ENCODE data around the gene ADSS1. TPM values are rescaled to one million over a fixed set of nuclear protein-coding genes. Genes with fewer than 3 reads are reported as not detected.

The ADSS1 gene
- total RNA-seq, 3 donors from 2014 or later, result 6.9 to 13.0 (median 7.3) TPM

DNA sequence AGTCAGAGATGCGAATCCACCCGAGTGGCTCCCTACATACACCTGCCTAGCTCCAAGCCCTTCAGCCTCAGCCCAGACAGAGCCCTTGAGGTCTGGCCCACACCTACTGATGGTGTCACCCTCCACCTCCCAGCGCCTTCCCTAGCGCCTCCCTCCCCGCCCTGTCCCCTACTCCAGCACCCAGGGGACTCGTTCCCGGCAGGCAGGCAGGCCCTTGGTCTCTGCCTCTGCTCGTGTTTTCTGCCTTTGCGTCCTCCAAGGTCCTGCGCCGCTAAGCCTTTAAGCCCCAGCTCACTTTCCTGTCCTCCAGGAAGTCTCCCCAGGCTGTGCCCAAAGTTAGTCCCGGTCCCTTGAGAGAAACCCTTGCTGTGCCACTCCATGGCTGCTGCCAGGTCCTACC lies 21.9 kb upstream of the ADSS1 start:
- no peaks in the 10 kb centered on the region for H3K27me3 ChIP-seq
- peaks cover 11 to 13% of the 10 kb centered on the region in 2 donors for H3K4me1 ChIP-seq
- intact Hi-C loops (cut with DNase I; ENCODE audit: low total_unique reads), result loop anchor here (10.0 kb wide), 1 partner anchor 47 kb away; no protein-coding TSS in a partner anchor
- TF ChIP-seq, protein P1, sequence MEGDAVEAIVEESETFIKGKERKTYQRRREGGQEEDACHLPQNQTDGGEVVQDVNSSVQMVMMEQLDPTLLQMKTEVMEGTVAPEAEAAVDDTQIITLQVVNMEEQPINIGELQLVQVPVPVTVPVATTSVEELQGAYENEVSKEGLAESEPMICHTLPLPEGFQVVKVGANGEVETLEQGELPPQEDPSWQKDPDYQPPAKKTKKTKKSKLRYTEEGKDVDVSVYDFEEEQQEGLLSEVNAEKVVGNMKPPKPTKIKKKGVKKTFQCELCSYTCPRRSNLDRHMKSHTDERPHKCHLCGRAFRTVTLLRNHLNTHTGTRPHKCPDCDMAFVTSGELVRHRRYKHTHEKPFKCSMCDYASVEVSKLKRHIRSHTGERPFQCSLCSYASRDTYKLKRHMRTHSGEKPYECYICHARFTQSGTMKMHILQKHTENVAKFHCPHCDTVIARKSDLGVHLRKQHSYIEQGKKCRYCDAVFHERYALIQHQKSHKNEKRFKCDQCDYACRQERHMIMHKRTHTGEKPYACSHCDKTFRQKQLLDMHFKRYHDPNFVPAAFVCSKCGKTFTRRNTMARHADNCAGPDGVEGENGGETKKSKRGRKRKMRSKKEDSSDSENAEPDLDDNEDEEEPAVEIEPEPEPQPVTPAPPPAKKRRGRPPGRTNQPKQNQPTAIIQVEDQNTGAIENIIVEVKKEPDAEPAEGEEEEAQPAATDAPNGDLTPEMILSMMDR (IDR thresholded peaks at IDR 0.05), result no peak
- no peak for TF ChIP-seq POLR2A (IDR thresholded peaks at IDR 0.05)
- TF ChIP-seq POLR2AphosphoS5 (IDR thresholded peaks at IDR 0.05), result no peak
- H3K36me3 ChIP-seq, result peaks cover 4% of the 10 kb centered on the region
- H3K9me3 ChIP-seq, result no peaks in the 10 kb centered on the region
- no peak for DNase-seq (ENCODE audit: low spot score in 2 of 2)
- no peak overlapping the region for H3K4me3 ChIP-seq
- peak overlapping the region in 1 of 2 donors; percentile 19 for H3K27ac ChIP-seq

DNA sequence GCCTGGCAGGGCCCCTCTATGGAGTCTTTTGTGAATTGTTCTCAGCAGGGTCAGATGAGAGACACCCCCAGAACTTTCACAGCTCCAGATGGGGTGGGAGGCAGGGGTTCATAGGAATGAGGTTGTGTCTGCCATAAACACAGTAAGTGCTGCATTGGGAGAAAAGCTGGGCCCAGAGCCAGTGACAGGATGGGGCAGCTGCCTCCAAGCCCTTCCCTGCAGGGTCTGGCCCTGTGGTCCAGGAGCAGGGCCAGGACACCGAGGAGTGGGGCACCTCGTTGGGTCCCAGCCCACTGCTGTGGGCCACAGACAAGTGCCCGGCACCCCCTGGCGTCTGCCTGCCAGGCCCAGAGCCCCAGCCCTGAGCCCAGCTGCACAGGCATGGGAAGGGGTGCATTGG lies 21.4 kb upstream of the ADSS1 start:
- no peaks in the 10 kb centered on the region for H3K9me3 ChIP-seq
- DNase-seq (ENCODE audit: low spot score in 2 of 2), result no peak
- H3K27me3 ChIP-seq, result no peaks in the 10 kb centered on the region
- intact Hi-C loops (cut with DNase I; ENCODE audit: low total_unique reads), result loop anchor here (10.0 kb wide), 1 partner anchor 48 kb away; no protein-coding TSS in a partner anchor
- H3K4me3 ChIP-seq, result no peak overlapping the region
- peaks cover 4% of the 10 kb centered on the region for H3K36me3 ChIP-seq
- peak overlapping the region in 1 of 2 donors; percentile 19 for H3K27ac ChIP-seq
- H3K4me1 ChIP-seq, result peaks cover 5 to 7% of the 10 kb centered on the region in 2 donors
- TF ChIP-seq POLR2A (IDR thresholded peaks at IDR 0.05) (no peak), POLR2AphosphoS5 (IDR thresholded peaks at IDR 0.05) (no peak)
- TF ChIP-seq, protein P1 (IDR thresholded peaks at IDR 0.05), result no peak

DNA sequence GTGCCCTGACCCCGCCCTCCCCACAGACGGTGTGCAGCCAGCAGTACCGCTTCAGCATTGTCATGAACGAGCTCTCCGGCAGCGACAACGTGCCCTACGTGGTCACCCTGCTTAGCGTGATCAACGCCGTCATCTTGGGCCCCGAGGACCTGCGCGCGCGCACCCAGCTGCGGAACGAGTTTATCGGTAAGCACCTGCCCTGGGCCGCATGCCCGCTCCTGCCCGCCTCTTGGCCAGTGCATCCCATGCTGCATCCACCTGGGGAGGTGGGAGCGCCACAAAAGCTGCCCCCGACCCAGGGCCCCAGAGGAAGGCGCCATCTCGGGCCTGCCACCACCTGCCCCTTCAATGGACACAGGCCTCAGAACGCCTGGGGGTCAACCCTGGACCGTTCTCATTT lies 20.8 kb upstream of the ADSS1 start:
- H3K9me3 ChIP-seq, result no peaks in the 10 kb centered on the region
- DNase-seq (ENCODE audit: low spot score in 2 of 2), result no peak
- peaks cover 4% of the 10 kb centered on the region for H3K36me3 ChIP-seq
- TF ChIP-seq POLR2A (IDR thresholded peaks at IDR 0.05) (no peak), POLR2AphosphoS5 (IDR thresholded peaks at IDR 0.05) (no peak)
- TF ChIP-seq, protein P1 (IDR thresholded peaks at IDR 0.05), result no peak
- H3K27ac ChIP-seq, result no peak overlapping the region
- no peaks in the 10 kb centered on the region for H3K27me3 ChIP-seq
- intact Hi-C loops (cut with DNase I; ENCODE audit: low total_unique reads), result loop anchor here (10.0 kb wide), 1 partner anchor 48 kb away; no protein-coding TSS in a partner anchor
- peaks cover 0 to 1% of the 10 kb centered on the region in 2 donors for H3K4me1 ChIP-seq
- H3K4me3 ChIP-seq, result no peak overlapping the region

DNA sequence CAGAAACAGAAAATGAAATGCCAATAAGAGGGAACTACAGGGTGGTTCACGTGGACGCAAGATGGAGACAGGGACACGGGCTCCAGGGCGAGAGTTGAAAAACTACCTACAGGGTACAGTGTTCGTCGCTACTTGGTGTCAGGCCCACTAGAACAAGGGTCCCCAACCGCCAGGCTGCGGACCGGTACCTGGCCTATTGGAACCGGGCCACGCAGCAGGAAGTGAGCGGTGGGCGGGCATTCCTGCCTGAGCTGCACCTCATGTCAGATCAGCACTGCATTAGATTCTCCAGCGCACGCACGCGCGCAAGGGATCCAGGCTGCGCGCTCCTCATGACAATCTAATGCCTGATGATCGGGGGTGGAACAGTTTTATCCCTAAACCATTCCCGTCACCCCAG lies 19.8 kb upstream of the ADSS1 start:
- Histone ChIP-seq H3K4me3 (no peak overlapping the region), H3K36me3 (peaks cover 4% of the 10 kb centered on the region), H3K9me3 (no peaks in the 10 kb centered on the region), H3K27me3 (no peaks in the 10 kb centered on the region), H3K27ac (no peak overlapping the region), H3K4me1 (no peaks in the 10 kb centered on the region)
- intact Hi-C loops (cut with DNase I; ENCODE audit: low total_unique reads), result loop anchor here (10.0 kb wide), 1 partner anchor 49 kb away; no protein-coding TSS in a partner anchor
- no peak for TF ChIP-seq POLR2AphosphoS5 (IDR thresholded peaks at IDR 0.05)
- DNase-seq (ENCODE audit: low spot score in 2 of 2), result no peak

DNA sequence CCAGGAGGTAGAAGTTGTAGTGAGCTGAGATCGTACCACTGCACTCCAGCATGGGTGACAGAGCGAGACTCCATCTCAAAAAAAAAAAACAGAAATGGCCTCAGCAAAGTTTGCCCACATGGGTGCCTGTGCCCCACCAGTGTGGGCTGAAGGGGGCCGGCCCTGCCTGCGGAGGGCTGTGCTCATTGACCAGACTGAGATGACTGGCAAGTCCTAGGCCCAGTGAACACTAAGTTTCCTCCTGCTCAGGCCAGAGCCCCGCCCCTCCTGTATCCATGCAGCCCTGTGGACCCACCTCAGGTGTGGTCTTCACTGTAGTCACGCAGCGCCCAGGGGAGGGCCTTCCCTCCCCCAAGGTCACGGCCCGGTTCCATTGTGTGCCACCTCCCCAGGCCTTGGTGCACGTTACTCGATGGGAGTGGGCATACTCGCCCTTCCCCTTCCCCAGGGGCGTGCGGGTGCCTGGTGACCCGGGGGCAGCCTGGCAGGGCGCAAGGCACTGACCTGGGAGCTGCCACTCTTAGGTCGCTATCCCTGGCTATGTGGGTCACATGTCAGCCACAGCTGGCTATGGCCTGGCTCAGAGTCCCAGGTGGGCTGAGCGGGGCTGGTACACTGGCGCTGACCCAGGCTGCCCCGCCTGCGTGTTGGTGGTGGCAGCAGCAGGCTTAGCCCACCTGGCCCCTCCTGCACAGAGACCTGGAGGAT lies 18.5 kb upstream of the ADSS1 start:
- Histone ChIP-seq H3K9me3 (no peaks in the 10 kb centered on the region), H3K4me1 (no peaks in the 10 kb centered on the region), H3K4me3 (no peak overlapping the region), H3K36me3 (peaks cover 4% of the 10 kb centered on the region), H3K27me3 (no peaks in the 10 kb centered on the region), H3K27ac (no peak overlapping the region)
- intact Hi-C loops (cut with DNase I; ENCODE audit: low total_unique reads), result loop anchor here (10.0 kb wide), 1 partner anchor 51 kb away; no protein-coding TSS in a partner anchor
- no peak for DNase-seq (ENCODE audit: low spot score in 2 of 2)
- TF ChIP-seq POLR2AphosphoS5 (IDR thresholded peaks at IDR 0.05) (no peak), POLR2A (IDR thresholded peaks at IDR 0.05) (no peak)
- TF ChIP-seq, protein P1 (IDR thresholded peaks at IDR 0.05), result no peak
